ENCODE data around the gene SIRT4. TPM values are rescaled to one million over a fixed set of nuclear protein-coding genes. Genes with fewer than 3 reads are reported as not detected.
A peak's percentile ranks its signal among the peaks of the same experiment; 100 is the strongest.

Gene SIRT4
- total and polyA plus RNA-seq, 2 of the 8 experiments (the other 6 are each of a cell fraction or from before 2014, with no cell fraction given): 3.8 to 4.1 TPM

GRCh38 chr12:120317224-120318105, 15.3 kb downstream of the SIRT4 start (continued):
- TF ChIP-seq ZNF274 (IDR thresholded peaks at IDR 0.05; ENCODE audit: borderline replicate concordance, extremely low read depth, low read length) (no peak), BCL11A (IDR thresholded peaks at IDR 0.05; ENCODE audit: low read depth in 2 of 2, low read length in 2 of 2) (no peak), KDM1A (IDR thresholded peaks at IDR 0.05; ENCODE audit: borderline replicate concordance, low read length) (no peak), JUN (IDR thresholded peaks at IDR 0.05; ENCODE audit: low read depth, low read length) (no peak), SAP30 (IDR thresholded peaks at IDR 0.05; ENCODE audit: insufficient read depth, insufficient replicate concordance, low read length) (no peak), TEAD4 (IDR thresholded peaks at IDR 0.05; ENCODE audit: low read depth, low read length) (no peak), ATF3 (IDR thresholded peaks at IDR 0.05; ENCODE audit: insufficient read depth, low read depth, low read length) (peak; percentile 92), EZH2 (IDR thresholded peaks at IDR 0.05; ENCODE audit: low read depth, low read length, severe bottlenecking) (no peak), SP2 (IDR thresholded peaks at IDR 0.05; ENCODE audit: low read length) (no peak), SIN3A (conservative IDR thresholded peaks at IDR 0.05 in 1 of 2, IDR thresholded peaks at IDR 0.05 in 1 of 2; ENCODE audit: low read depth in 1 of 2, low read length in 2 of 2) (peak in 1 of 2 experiments; percentile 67; a peak in 2 of 4 replicates), BRCA1 (IDR thresholded peaks at IDR 0.05; ENCODE audit: low read depth, low read length) (no peak), SIX5 (IDR thresholded peaks at IDR 0.05; ENCODE audit: low read depth, low read length) (no peak), USF2 (IDR thresholded peaks at IDR 0.05; ENCODE audit: low read length) (peak; percentile 99), YY1 (IDR thresholded peaks at IDR 0.05; ENCODE audit: low read depth, low read length) (peak; percentile 38; the same call in 1 of the 2 replicates), RNF2 (IDR thresholded peaks at IDR 0.05; ENCODE audit: borderline replicate concordance, low read depth, low read length, missing control alignments, poor library complexity, severe bottlenecking) (no peak), E2F6 (IDR thresholded peaks at IDR 0.05) (peak; percentile 85), SP1 (IDR thresholded peaks at IDR 0.05; ENCODE audit: low read depth, low read length) (peak; percentile 70; the same call in 1 of the 2 replicates), CHD1 (IDR thresholded peaks at IDR 0.05; ENCODE audit: low read depth, low read length) (no peak), EP300 (IDR thresholded peaks at IDR 0.05; ENCODE audit: borderline replicate concordance in 1 of 2, low read depth in 2 of 2, low read length in 2 of 2) (no peak), MAFK (IDR thresholded peaks at IDR 0.05; ENCODE audit: low read depth, low read length) (no peak)

Measured in H1 (cell line).